GM18909 (cell line): Measurements from ENCODE around the gene DLGAP1.
"Not testable (repeated sequence)": the region's sequence is repeated elsewhere in the genome, so short reads cannot be mapped to it uniquely, and the experiment has no call there.

ENCODE experiments used
- ATAC-seq: cut with Tn5 transposase; IDR thresholded peaks from one replicate; pipeline ENCODE4 v1.9.1; 2021; ENCODE audit warnings: mild to moderate bottlenecking; ENCODE audit not compliant: unreplicated experiment, poor library complexity

Gene DLGAP1

GRCh38 chr18:3653851-3654441 lies 801.2 kb downstream of the DLGAP1 start:
- no peak for ATAC-seq

- ATAC-seq: no peak
These were observed 801.8 kb downstream of the DLGAP1 start for GRCh38 chr18:3653263-3653850.

- ATAC-seq: no peak
These were observed 802.5 kb downstream of the DLGAP1 start for GRCh38 chr18:3652380-3653262.

GRCh38 chr18:3651266-3651665 lies 803.8 kb downstream of the DLGAP1 start:
- no peak for ATAC-seq

- ATAC-seq: not testable (repeated sequence)
These were observed 804.5 kb downstream of the DLGAP1 start for GRCh38 chr18:3650521-3651042.

GRCh38 chr18:3649633-3650426 lies 805.3 kb downstream of the DLGAP1 start:
- ATAC-seq: no peak

- no peak for ATAC-seq
These were observed 805.9 kb downstream of the DLGAP1 start for GRCh38 chr18:3649135-3649632.

- ATAC-seq: no peak
These were observed 806.5 kb downstream of the DLGAP1 start for GRCh38 chr18:3648641-3649040.

- ATAC-seq: no peak
These were observed 806.9 kb downstream of the DLGAP1 start for GRCh38 chr18:3648200-3648599.

GRCh38 chr18:3647636-3648035 lies 807.5 kb downstream of the DLGAP1 start:
- no peak for ATAC-seq

GRCh38 chr18:3645384-3646156 lies 809.5 kb downstream of the DLGAP1 start:
- ATAC-seq: no peak

- no peak for ATAC-seq
These were observed 820.7 kb downstream of the DLGAP1 start for GRCh38 chr18:3634250-3634939.

GRCh38 chr18:3631887-3632286 lies 823.2 kb downstream of the DLGAP1 start:
- ATAC-seq: no peak

GRCh38 chr18:3626929-3627458 lies 828.1 kb downstream of the DLGAP1 start:
- ATAC-seq: no peak

- ATAC-seq: no peak
These were observed 829.4 kb downstream of the DLGAP1 start for GRCh38 chr18:3625742-3626091.

GRCh38 chr18:3624935-3625741 lies 830.0 kb downstream of the DLGAP1 start:
- peak; percentile 50 for ATAC-seq

- ATAC-seq: no peak
These were observed 830.6 kb downstream of the DLGAP1 start for GRCh38 chr18:3624546-3624934.
